Subcutaneous adipose tissue (tissue), 4 donors: Measurements from ENCODE around the gene ZFYVE9. TPM values are rescaled to one million over a fixed set of nuclear protein-coding genes. Genes with fewer than 3 reads are reported as not detected.

Experiments used
- total RNA-seq, 4 donors: library from RNA; depleted of rRNA; stranded (reverse); fragments of >200 nt; gene quantifications; one replicate each; pipeline ENCODE4 v1.1.0, GENCODE V29; 2016
- TF ChIP-seq, protein P1 (sequence below): fragments of 450-650 bp; IDR thresholded peaks from one replicate; pipeline ENCODE4 v1.5.1; 2016; ENCODE audit warnings: low read depth, mild to moderate bottlenecking, control low read depth, antibody characterized with exemption, moderate library complexity

Gene ZFYVE9
- total RNA-seq, 4 donors from 2014 or later, result 20.2 to 41.9 (median 31.5) TPM

- TF ChIP-seq, protein P1, sequence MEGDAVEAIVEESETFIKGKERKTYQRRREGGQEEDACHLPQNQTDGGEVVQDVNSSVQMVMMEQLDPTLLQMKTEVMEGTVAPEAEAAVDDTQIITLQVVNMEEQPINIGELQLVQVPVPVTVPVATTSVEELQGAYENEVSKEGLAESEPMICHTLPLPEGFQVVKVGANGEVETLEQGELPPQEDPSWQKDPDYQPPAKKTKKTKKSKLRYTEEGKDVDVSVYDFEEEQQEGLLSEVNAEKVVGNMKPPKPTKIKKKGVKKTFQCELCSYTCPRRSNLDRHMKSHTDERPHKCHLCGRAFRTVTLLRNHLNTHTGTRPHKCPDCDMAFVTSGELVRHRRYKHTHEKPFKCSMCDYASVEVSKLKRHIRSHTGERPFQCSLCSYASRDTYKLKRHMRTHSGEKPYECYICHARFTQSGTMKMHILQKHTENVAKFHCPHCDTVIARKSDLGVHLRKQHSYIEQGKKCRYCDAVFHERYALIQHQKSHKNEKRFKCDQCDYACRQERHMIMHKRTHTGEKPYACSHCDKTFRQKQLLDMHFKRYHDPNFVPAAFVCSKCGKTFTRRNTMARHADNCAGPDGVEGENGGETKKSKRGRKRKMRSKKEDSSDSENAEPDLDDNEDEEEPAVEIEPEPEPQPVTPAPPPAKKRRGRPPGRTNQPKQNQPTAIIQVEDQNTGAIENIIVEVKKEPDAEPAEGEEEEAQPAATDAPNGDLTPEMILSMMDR, result no peak
Measured at GRCh38 chr1:52243221-52243987, 101.5 kb downstream of the ZFYVE9 start.

DNA sequence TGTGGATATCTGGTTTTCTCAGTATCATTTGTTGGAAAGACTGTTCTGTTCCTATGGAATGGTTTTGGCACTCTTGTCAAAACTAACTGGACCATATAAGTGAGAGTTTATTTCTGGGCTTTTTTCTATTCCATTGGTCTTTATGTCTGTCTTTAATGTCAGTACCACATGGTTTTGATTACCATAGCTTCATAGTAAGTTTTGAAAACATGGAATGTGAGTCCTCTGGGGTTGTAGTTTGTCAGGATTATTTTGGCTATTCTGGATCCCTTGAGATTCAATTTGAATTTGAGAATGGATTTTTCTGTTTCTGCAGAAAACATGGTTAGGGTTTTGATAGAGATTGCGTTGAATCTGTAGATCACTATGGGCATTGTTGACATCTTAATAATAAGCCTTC is 107.9 kb downstream of the ZFYVE9 start:
- TF ChIP-seq, protein P1, result no peak

- TF ChIP-seq, protein P1, result no peak
Measured at GRCh38 chr1:52253421-52253820, 111.5 kb downstream of the ZFYVE9 start.

GRCh38 chr1:52259886-52260285 is 118.0 kb downstream of the ZFYVE9 start:
- TF ChIP-seq, protein P1, result no peak

DNA sequence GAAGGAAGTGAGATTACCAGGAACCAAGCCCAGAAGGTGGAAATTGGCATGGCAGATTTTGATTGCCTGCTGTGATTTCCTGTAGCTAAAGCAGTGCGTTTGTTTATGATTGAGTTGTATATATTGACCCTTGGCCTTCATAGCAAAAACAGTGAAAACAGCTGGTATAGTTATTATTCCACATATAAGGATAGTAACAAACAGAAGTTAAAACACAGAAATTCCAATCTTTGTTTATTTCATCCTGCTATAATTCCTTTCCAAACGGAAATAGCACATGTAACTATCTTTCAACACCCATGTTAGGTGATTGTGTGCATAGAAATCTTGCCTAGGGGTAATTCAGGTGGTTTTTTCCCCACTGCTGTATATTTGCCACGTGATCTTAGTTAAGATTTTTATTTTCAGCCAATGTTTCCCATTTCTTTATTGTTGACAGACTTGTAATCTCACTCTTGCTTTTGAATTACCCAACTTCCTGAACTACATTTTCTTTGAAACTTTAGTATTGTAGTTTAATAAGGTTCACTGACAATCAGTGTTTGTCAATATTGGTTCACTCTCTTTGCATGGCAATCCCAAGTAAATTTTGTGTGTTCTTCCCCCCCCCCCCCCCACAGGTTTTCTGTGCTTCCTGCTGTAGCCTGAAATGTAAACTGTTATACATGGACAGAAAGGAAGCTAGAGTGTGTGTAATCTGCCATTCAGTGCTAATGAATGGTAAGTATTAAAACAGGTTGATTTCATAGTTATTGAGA is 121.4 kb downstream of the ZFYVE9 start:
- TF ChIP-seq, protein P1, result no peak

DNA sequence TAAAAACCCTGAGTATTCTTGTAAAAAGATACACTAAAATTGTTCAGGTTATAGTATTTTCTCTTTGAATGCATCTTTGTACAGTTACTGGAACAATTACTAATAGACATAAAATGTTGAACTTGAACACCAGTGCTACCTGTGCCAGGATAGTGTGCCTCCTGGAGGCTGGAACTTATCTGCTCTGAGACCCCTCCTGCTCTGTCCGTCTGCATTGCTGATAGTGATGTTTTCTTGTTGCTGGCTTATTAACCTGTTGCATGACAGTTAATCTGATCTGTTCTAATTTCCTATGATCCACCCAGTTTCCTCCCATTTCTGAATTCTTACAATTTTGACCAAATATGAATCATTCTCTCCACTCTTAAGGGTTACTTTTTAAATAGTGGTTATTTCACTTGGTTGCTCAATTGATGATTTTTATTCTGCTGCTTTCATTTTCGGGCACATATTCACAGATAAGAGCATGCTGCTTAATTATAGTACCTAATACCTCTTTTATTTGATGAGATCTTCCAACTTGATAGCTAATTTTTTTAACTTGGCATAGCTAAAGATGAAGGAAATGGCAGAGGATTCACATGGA is 122.7 kb downstream of the ZFYVE9 start:
- TF ChIP-seq, protein P1, result no peak

DNA sequence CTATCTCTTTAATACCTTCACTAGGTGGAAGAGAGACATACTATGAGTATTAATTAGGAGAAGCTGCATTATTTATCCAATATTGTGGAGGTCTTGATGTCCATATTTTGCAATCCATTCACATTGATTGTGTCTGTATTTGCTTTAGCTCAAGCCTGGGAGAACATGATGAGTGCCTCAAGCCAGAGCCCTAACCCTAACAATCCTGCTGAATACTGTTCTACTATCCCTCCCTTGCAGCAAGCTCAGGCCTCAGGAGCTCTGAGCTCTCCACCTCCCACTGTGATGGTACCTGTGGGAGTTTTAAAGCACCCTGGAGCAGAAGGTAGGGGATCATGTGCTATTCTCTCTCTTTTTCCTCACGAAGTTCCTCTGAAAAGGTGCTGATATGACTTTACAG is 124.6 kb downstream of the ZFYVE9 start:
- TF ChIP-seq, protein P1, result no peak
